Measurements from ENCODE around the gene PODXL2. TPM values are rescaled to one million over a fixed set of nuclear protein-coding genes. Genes with fewer than 3 reads are reported as not detected.
A peak's percentile ranks its signal among the peaks of the same experiment; 100 is the strongest.

PODXL2 gene
- total RNA-seq, 1 donor from 2014 or later: 74.0 TPM

GRCh38 chr3:127616836-127617605, 12.0 kb upstream of the PODXL2 start:
- Mint-ChIP-seq H3K36me3 (ENCODE audit: low read depth) (peaks cover 35% of the 10 kb centered on the region), H3K27ac (ENCODE audit: unreplicated experiment) (no peak overlapping the region), H3K27me3 (ENCODE audit: low read depth) (no peaks in the 10 kb centered on the region), H3K4me3 (no peak overlapping the region), H3K9me3 (no peaks in the 10 kb centered on the region), H3K4me1 (no peaks in the 10 kb centered on the region)
- TF ChIP-seq, protein P1, sequence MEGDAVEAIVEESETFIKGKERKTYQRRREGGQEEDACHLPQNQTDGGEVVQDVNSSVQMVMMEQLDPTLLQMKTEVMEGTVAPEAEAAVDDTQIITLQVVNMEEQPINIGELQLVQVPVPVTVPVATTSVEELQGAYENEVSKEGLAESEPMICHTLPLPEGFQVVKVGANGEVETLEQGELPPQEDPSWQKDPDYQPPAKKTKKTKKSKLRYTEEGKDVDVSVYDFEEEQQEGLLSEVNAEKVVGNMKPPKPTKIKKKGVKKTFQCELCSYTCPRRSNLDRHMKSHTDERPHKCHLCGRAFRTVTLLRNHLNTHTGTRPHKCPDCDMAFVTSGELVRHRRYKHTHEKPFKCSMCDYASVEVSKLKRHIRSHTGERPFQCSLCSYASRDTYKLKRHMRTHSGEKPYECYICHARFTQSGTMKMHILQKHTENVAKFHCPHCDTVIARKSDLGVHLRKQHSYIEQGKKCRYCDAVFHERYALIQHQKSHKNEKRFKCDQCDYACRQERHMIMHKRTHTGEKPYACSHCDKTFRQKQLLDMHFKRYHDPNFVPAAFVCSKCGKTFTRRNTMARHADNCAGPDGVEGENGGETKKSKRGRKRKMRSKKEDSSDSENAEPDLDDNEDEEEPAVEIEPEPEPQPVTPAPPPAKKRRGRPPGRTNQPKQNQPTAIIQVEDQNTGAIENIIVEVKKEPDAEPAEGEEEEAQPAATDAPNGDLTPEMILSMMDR (conservative IDR thresholded peaks at IDR 0.05): no peak
- no peak for DNase-seq (ENCODE audit: low read depth, low spot score)

DNA sequence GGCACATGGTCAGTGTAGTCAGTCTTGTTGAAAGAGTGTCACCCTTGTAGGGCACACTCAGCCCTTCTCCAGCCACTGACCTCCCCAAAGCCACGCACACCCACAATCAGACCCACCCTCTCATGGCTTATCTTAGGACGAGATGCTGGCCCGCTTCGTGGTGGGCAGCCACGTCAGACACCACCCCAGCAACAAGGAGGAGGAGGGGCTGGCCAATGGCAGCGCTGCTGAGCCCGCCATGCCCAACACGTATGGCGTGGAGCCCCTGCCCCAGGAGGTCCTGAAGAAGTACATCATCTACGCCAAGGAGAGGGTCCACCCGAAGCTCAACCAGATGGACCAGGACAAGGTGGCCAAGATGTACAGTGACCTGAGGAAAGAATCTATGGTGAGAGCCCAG, 10.1 kb upstream of the PODXL2 start:
- Mint-ChIP-seq H3K27me3 (ENCODE audit: low read depth) (no peaks in the 10 kb centered on the region), H3K36me3 (ENCODE audit: low read depth) (peaks cover 37% of the 10 kb centered on the region), H3K27ac (ENCODE audit: unreplicated experiment) (no peak overlapping the region), H3K9me3 (no peaks in the 10 kb centered on the region), H3K4me3 (peak overlapping the region; percentile 3), H3K4me1 (no peaks in the 10 kb centered on the region)
- DNase-seq (ENCODE audit: low read depth, low spot score): no peak
- TF ChIP-seq, protein P1 (conservative IDR thresholded peaks at IDR 0.05): no peak

- TF ChIP-seq, protein P1 (conservative IDR thresholded peaks at IDR 0.05): no peak
- Mint-ChIP-seq H3K9me3 (no peaks in the 10 kb centered on the region), H3K27ac (ENCODE audit: unreplicated experiment) (no peak overlapping the region), H3K4me3 (no peak overlapping the region), H3K27me3 (ENCODE audit: low read depth) (no peaks in the 10 kb centered on the region), H3K36me3 (ENCODE audit: low read depth) (peaks cover 34% of the 10 kb centered on the region), H3K4me1 (no peaks in the 10 kb centered on the region)
- no peak for DNase-seq (ENCODE audit: low read depth, low spot score)
These were observed 8.2 kb upstream of the PODXL2 start for GRCh38 chr3:127620637-127621375.

GRCh38 chr3:127622031-127622430, 7.0 kb upstream of the PODXL2 start:
- H3K36me3 Mint-ChIP-seq (ENCODE audit: low read depth): peaks cover 28% of the 10 kb centered on the region
- DNase-seq (ENCODE audit: low read depth, low spot score): no peak
- H3K4me1 Mint-ChIP-seq: no peaks in the 10 kb centered on the region
- no peak overlapping the region for H3K4me3 Mint-ChIP-seq
- peaks cover 11% of the 10 kb centered on the region for H3K27me3 Mint-ChIP-seq (ENCODE audit: low read depth)
- TF ChIP-seq, protein P1 (conservative IDR thresholded peaks at IDR 0.05): no peak
- H3K9me3 Mint-ChIP-seq: no peaks in the 10 kb centered on the region
- H3K27ac Mint-ChIP-seq (ENCODE audit: unreplicated experiment): no peak overlapping the region

DNA sequence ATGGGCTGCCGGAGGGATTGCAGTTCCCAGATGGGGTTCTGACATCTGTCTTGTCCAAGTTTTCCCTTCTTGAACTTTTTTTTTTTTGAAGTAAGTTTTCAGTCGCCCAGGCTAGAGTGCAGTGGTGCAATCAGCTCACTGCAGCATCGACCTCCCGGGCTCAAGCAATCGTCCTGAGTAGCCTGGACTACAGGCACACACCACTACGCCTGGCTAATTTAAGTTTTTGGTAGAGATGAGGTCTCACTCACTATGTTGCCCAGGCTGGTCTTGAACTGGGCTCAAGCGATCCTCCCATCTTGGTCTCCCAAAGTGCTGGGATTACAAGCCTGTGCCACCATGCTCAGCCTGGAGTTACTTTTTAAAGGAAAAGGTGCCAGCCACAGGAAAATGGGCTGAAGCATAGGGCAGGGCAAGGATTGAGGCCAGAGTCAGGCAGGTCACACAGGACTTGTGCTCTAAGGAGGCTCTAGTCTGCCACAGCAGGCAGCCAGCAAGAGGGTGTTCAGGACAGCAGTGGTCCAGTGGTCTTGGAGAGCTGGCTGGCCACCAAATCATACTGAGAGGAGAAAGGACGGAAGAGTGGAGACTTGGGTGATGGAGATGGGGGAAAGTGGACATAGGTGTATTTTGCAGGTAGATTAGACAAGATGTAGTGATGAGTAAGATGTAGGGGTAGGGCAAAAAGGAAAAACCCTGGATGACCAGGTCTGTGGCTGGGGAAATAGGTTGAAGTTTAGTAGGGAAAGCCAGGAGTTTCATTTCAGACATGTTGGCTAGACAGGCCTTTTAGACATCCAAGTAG, 6.0 kb upstream of the PODXL2 start:
- peaks cover 22% of the 10 kb centered on the region for H3K36me3 Mint-ChIP-seq (ENCODE audit: low read depth)
- no peak overlapping the region for H3K4me3 Mint-ChIP-seq
- H3K27ac Mint-ChIP-seq (ENCODE audit: unreplicated experiment): no peak overlapping the region
- H3K27me3 Mint-ChIP-seq (ENCODE audit: low read depth): peaks cover 21% of the 10 kb centered on the region
- H3K9me3 Mint-ChIP-seq: no peaks in the 10 kb centered on the region
- TF ChIP-seq, protein P1 (conservative IDR thresholded peaks at IDR 0.05): no peak
- no peaks in the 10 kb centered on the region for H3K4me1 Mint-ChIP-seq
- no peak for DNase-seq (ENCODE audit: low read depth, low spot score)

All from neural crest cell (in vitro differentiated cells).